ENCODE measurements around the gene TENT5A.
"Not testable (repeated sequence)": the region's sequence is repeated elsewhere in the genome, so short reads cannot be mapped to it uniquely, and the experiment has no call there.

The TENT5A gene

GRCh38 chr6:81750681-81751387 is 1.6 kb downstream of the TENT5A start:
- no peak for DNase-seq (ENCODE audit: low read depth in 2 of 2)

- no peak for DNase-seq (ENCODE audit: low read depth in 2 of 2)
These were observed 2.3 kb downstream of the TENT5A start for GRCh38 chr6:81750200-81750599.

- DNase-seq (ENCODE audit: low read depth in 2 of 2), result no peak
These were observed 2.8 kb downstream of the TENT5A start for GRCh38 chr6:81749707-81750106.

GRCh38 chr6:81748994-81749393 is 3.5 kb downstream of the TENT5A start:
- DNase-seq (ENCODE audit: low read depth in 2 of 2), result no peak

- DNase-seq (ENCODE audit: low read depth in 2 of 2), result no peak
These were observed 5.2 kb downstream of the TENT5A start for GRCh38 chr6:81747327-81747726.

GRCh38 chr6:81744131-81744530 is 8.3 kb downstream of the TENT5A start:
- DNase-seq (ENCODE audit: low read depth in 2 of 2), result no peak

- no peak for DNase-seq (ENCODE audit: low read depth in 2 of 2)
These were observed 8.8 kb downstream of the TENT5A start for GRCh38 chr6:81743649-81744048.

- DNase-seq (ENCODE audit: low read depth in 2 of 2), result no peak
These were observed 10.8 kb downstream of the TENT5A start for GRCh38 chr6:81741689-81742088.

- DNase-seq (ENCODE audit: low read depth in 2 of 2), result not testable (repeated sequence)
These were observed 11.9 kb downstream of the TENT5A start for GRCh38 chr6:81740591-81740990.

GRCh38 chr6:81739230-81740195 is 13.0 kb downstream of the TENT5A start:
- DNase-seq (ENCODE audit: low read depth in 2 of 2), result no peak

- DNase-seq (ENCODE audit: low read depth in 2 of 2), result no peak
These were observed 16.1 kb downstream of the TENT5A start for GRCh38 chr6:81736428-81736827.

GRCh38 chr6:81735756-81736380 is 16.6 kb downstream of the TENT5A start:
- no peak for DNase-seq (ENCODE audit: low read depth in 2 of 2)

GRCh38 chr6:81734500-81735150 is 17.9 kb downstream of the TENT5A start:
- DNase-seq (ENCODE audit: low read depth in 2 of 2), result no peak

- no peak for DNase-seq (ENCODE audit: low read depth in 2 of 2)
These were observed 18.4 kb downstream of the TENT5A start for GRCh38 chr6:81734081-81734480.

GRCh38 chr6:81731814-81732213 is 20.7 kb downstream of the TENT5A start:
- no peak for DNase-seq (ENCODE audit: low read depth in 2 of 2)

GRCh38 chr6:81727876-81728517 is 24.5 kb downstream of the TENT5A start:
- DNase-seq (ENCODE audit: low read depth in 2 of 2), result no peak

- DNase-seq (ENCODE audit: low read depth in 2 of 2), result no peak
These were observed 27.4 kb downstream of the TENT5A start for GRCh38 chr6:81725127-81725526.

- DNase-seq (ENCODE audit: low read depth in 2 of 2), result no peak
These were observed 29.8 kb downstream of the TENT5A start for GRCh38 chr6:81722506-81723223.

- DNase-seq (ENCODE audit: low read depth in 2 of 2), result no peak
These were observed 32.1 kb downstream of the TENT5A start for GRCh38 chr6:81720427-81720826.

GRCh38 chr6:81718126-81718525 is 34.4 kb downstream of the TENT5A start:
- DNase-seq (ENCODE audit: low read depth in 2 of 2), result no peak

GRCh38 chr6:81714684-81715083 is 37.8 kb downstream of the TENT5A start:
- DNase-seq (ENCODE audit: low read depth in 2 of 2), result no peak

All from stimulated activated CD8-positive, alpha-beta memory T cell treated with anti-CD3 and anti-CD28 coated beads, Interleukin-15, amount 100 ng/mL, for 4 hours (primary cell).